Subcutaneous adipose tissue (tissue), 4 donors: ENCODE data around the gene TPH2. TPM values are rescaled to one million over a fixed set of nuclear protein-coding genes. Genes with fewer than 3 reads are reported as not detected.

Experiments
- total RNA-seq, 4 donors: library from RNA; depleted of rRNA; stranded (reverse); fragments of >200 nt; gene quantifications; one replicate each; pipeline ENCODE4 v1.1.0, GENCODE V29; 2016
- TF ChIP-seq, protein P1 (sequence below): fragments of 450-650 bp; IDR thresholded peaks from one replicate; pipeline ENCODE4 v1.5.1; 2016; ENCODE audit warnings: low read depth, mild to moderate bottlenecking, control low read depth, antibody characterized with exemption, moderate library complexity

Gene TPH2
- total RNA-seq, 4 donors from 2014 or later, result not detected

DNA sequence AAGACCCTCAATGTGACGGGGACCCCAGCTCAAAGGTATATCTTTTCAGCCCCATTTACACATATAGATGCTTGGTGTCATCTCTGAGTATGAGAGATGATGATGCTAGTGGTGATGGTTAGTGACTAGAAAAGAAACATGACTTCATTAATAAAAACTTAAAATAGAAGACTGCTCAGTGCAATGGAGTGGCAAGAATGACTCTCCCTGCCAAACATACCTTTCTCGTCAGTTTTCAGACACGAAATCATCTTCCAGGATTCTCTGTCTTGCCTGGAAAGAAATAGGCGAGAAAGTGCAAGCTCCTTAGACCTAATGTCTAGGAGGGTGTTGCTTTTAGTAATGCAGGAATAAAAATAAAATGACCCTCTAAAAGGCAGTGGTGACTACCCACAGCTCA lies 71.7 kb downstream of the TPH2 start:
- TF ChIP-seq, protein P1, sequence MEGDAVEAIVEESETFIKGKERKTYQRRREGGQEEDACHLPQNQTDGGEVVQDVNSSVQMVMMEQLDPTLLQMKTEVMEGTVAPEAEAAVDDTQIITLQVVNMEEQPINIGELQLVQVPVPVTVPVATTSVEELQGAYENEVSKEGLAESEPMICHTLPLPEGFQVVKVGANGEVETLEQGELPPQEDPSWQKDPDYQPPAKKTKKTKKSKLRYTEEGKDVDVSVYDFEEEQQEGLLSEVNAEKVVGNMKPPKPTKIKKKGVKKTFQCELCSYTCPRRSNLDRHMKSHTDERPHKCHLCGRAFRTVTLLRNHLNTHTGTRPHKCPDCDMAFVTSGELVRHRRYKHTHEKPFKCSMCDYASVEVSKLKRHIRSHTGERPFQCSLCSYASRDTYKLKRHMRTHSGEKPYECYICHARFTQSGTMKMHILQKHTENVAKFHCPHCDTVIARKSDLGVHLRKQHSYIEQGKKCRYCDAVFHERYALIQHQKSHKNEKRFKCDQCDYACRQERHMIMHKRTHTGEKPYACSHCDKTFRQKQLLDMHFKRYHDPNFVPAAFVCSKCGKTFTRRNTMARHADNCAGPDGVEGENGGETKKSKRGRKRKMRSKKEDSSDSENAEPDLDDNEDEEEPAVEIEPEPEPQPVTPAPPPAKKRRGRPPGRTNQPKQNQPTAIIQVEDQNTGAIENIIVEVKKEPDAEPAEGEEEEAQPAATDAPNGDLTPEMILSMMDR, result no peak

DNA sequence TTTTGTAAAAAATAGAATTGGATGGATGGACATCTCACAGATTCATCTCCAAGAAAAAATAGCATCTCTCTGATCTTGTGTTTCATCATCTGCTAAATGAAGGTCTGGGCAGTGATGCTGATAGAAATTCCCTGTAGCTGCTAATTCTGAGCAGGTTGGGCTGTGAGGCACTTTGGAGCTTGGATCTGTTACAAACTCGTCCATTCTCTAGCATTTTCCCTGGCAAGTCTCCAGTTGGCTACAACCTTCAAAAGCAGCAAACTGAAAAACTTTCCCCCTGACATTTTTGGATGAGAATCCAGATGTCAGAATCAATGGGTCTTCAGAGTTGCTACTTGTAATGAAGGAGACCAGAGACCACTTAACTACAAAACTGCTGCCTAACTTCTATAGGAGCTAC lies 72.7 kb downstream of the TPH2 start:
- TF ChIP-seq, protein P1, result no peak

DNA sequence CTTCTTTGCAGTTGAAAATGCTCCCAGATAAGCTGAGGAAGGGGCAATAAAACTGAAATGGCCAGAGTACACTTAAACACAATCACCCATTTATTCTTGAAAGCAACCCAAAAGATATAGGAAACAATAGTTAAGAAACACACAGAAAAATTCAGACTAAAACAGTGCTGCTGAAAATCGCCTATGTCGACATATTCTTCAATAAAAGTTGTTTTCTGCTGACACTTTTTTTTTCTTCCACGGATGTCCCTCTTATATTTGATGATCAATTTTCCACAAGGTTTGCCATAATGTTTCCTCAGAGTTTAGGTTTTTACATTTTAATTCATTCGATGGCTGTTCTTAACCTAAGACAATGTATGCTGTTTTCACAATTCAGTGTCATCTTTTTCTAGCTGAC lies 74.2 kb downstream of the TPH2 start:
- TF ChIP-seq, protein P1, result no peak

DNA sequence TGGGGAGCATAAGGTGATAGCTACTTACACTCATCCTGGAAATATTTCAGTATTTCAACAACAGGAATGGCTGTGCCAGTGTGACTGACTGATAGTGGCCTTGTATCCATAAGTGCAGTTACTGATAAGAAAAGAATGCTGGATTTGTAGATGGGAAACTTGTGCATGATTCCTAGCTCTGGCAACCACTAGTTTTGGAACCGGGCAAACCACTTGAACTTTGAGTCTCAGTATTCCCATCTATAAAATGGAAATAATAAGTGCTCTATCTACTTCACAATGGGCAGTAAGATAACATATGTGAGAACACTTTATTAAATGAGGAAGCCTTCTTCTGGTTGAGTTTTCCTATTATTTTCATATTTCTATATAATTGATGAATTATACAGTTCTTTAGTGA lies 77.2 kb downstream of the TPH2 start:
- TF ChIP-seq, protein P1, result no peak

DNA sequence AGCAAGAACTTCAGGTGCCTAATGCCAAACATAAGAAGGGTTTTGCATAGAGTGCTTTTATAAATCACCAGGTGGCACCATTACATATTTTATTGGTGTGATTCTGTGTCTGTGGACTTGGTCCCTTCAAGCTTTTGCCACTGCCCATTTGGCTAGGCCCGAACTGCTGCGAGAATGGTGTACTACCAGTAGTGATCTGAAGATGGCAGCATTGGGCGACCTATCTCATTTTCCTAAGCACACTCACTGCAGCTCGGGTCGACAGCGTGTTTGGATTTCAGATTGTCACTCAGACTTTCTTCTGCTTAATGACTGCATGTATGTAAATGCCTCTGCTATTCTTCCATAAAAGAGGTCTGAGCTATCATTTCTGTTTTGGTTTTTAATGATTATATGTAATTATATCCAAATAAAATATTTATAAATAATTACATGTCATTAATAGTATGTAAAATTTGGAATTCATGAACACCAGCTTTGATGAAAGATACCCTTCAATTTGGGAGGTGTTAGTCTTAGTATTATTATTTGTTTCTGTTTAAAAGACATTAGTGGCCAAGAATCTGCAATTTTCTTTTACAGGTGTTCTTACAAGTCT lies 78.5 kb downstream of the TPH2 start:
- TF ChIP-seq, protein P1, result no peak

DNA sequence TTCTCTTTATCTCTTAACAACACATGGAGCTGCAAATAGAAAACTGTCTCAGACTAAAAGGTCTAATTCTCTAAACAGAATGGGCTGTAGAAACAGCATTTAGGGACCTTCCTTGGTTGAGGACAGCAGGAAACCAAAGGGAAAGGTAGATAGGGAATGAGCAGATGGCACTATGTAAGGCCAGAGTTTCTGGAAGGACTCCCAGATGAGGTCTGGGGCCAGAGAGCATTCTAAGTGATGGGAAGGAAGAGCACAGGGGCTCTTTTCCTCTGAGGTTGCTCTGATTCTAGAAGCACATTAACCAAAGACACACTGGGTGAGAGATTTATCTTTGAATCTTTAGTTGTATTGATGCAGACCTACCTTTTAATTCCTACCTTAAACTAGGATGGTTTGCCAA lies 79.4 kb downstream of the TPH2 start:
- TF ChIP-seq, protein P1, result no peak

DNA sequence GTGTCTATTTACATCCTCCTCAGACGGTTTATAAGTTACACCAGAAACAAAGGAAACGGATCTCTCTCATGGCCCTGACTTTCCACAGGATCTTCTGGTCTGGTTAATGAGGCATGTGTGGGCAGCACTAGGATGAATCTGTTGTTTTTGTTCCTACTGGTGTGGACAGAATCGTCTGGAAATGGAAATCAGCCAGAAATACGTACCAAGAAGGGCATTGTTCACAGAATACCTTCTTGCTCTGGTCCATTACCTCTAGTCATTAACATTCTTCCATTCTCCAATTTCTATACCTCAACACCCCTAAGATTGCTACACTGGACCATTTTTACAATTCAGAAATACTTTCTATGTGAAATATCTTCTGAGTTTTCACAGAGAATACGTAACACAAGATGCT lies 86.0 kb downstream of the TPH2 start:
- TF ChIP-seq, protein P1, result no peak

DNA sequence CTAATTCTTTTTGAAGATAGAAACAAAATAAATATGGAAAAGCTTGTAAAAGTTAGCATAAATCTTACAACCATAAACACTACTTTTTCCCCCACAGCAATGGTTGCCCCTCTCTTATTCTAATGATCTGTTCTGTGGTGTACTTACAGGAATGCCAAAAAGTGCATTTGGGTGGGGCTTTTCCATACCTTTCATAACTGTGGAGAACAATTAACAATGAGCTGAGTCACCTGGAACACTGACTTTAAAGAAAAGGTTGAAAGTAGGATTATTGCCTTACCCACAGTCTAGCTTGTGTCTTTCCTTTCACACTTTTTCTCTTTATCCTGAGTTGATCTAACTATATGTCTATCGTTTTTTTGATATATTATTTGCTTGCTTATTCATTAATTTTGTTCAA lies 86.9 kb downstream of the TPH2 start:
- TF ChIP-seq, protein P1, result no peak
